COLO668 (cell line): ENCODE data around the gene RAB4B.
"Not testable (repeated sequence)": the region's sequence is repeated elsewhere in the genome, so short reads cannot be mapped to it uniquely, and the experiment has no call there.

Experiments used
- DNase-seq: peaks from one replicate; lab custom pipeline; 2025; ENCODE audit not compliant: unreplicated experiment; lab: John Stamatoyannopoulos, UW

The RAB4B gene

GRCh38 chr19:40842012-40842411 is 64.0 kb downstream of the RAB4B start:
- DNase-seq: not testable (repeated sequence)

GRCh38 chr19:40842997-40843652 is 65.1 kb downstream of the RAB4B start:
- not testable (repeated sequence) for DNase-seq

GRCh38 chr19:40843653-40844052 is 65.6 kb downstream of the RAB4B start:
- DNase-seq: not testable (repeated sequence)
